Measurements from ENCODE around the gene DPM3. TPM values are rescaled to one million over a fixed set of nuclear protein-coding genes. Genes with fewer than 3 reads are reported as not detected.
"Not testable (repeated sequence)": the region's sequence is repeated elsewhere in the genome, so short reads cannot be mapped to it uniquely, and the experiment has no call there.

The DPM3 gene, protein sequence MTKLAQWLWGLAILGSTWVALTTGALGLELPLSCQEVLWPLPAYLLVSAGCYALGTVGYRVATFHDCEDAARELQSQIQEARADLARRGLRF
- total RNA-seq, result 100 to 1,000 TPM in 2 of 4 donors, 10 to 100 TPM in 2; 43.3 to 154 (median 94.8) TPM

DNA sequence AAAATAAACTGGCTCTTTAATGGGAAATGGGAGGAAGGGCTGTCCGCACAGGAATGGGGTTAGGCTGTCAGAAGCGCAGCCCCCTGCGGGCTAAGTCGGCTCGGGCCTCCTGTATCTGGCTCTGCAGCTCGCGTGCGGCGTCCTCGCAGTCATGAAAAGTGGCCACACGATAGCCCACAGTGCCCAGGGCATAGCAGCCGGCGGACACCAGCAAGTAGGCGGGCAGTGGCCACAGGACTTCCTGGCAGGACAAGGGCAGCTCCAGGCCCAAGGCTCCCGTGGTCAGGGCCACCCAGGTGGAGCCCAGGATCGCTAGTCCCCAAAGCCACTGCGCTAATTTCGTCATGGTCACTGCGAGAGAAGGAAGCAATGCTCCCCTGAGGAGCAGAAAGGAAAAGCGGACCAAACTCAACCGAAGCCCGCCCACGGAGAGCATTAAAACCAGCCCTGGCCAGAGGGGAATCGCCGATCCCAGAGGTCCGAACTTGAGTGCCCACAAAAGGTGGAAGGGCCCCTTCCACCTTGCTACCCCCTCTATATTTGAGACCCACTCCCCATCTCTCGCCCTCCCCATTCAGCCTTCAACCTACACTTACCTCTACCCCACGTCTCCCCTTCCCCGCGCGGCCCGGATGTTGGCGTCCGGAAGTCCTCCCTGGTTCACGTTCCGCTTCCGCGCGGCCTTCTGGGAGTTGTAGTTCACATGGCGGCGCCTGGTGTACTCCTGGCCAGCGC lies at the start of gene DPM3:
DPM3 (minus strand) TSS at position 637 of the 735 bp plus-strand sequence; CDS start at position 346, 291 bp downstream.
- peak; percentile 87 to 91 for DNase-seq
- WGBS, 2 donors, result 1 to 2% methylated on average over 33 to 38 of the region's 42 CpGs
- H3K36me3 ChIP-seq, result no peaks in the 10 kb centered on the region
- intact Hi-C loops (cut with DNase I), result no loop called here
- H3K27ac ChIP-seq, result peak within 1 kb of the TSS; percentile 46 to 80 (median 64)
- peak within 1 kb of the TSS; percentile 37 to 72 (median 62) for H3K4me3 ChIP-seq (replicated peaks in 1 of 3)
- no peaks in the 10 kb centered on the region for H3K9me3 ChIP-seq
- no peaks in the 10 kb centered on the region for H3K27me3 ChIP-seq
- peaks cover 17 to 24% of the 10 kb centered on the region in 2 donors for H3K4me1 ChIP-seq
- TF ChIP-seq, protein P1, sequence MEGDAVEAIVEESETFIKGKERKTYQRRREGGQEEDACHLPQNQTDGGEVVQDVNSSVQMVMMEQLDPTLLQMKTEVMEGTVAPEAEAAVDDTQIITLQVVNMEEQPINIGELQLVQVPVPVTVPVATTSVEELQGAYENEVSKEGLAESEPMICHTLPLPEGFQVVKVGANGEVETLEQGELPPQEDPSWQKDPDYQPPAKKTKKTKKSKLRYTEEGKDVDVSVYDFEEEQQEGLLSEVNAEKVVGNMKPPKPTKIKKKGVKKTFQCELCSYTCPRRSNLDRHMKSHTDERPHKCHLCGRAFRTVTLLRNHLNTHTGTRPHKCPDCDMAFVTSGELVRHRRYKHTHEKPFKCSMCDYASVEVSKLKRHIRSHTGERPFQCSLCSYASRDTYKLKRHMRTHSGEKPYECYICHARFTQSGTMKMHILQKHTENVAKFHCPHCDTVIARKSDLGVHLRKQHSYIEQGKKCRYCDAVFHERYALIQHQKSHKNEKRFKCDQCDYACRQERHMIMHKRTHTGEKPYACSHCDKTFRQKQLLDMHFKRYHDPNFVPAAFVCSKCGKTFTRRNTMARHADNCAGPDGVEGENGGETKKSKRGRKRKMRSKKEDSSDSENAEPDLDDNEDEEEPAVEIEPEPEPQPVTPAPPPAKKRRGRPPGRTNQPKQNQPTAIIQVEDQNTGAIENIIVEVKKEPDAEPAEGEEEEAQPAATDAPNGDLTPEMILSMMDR (IDR thresholded peaks at IDR 0.05), result peak in 1 of 6 experiments; percentile 7
- peak; percentile 54 to 76 for TF ChIP-seq POLR2A (IDR thresholded peaks at IDR 0.05)

DNA sequence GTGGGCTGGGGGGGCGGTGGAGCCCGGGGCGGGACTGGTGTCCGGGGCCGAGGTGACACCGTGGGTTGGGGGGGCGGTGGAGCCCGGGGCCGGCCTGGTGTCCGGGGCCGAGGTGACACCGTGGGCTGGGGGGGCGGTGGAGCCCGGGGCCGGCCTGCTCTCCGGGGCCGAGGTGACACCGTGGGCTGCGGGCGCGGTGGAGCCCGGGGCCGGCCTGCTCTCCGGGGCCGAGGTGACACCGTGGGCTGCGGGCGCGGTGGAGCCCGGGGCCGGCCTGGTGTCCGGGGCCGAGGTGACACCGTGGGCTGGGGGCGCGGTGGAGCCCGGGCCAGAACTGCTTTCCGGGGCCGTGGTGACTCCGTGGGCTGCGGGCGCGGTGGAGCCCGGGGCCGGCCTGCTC lies 49.6 kb upstream of the DPM3 start:
- H3K27ac ChIP-seq; intact Hi-C loops (cut with DNase I); H3K9me3 ChIP-seq; H3K4me3 ChIP-seq (replicated peaks in 1 of 3); DNase-seq; H3K27me3 ChIP-seq; H3K36me3 ChIP-seq: not testable (repeated sequence)
- peaks cover 9 to 30% of the 10 kb centered on the region in 2 donors for H3K4me1 ChIP-seq
- WGBS, 2 donors, result 95% methylated on average over 18 of the region's 45 CpGs; no CpG with 5 or more reads in 1 of the 2 donors

DNA sequence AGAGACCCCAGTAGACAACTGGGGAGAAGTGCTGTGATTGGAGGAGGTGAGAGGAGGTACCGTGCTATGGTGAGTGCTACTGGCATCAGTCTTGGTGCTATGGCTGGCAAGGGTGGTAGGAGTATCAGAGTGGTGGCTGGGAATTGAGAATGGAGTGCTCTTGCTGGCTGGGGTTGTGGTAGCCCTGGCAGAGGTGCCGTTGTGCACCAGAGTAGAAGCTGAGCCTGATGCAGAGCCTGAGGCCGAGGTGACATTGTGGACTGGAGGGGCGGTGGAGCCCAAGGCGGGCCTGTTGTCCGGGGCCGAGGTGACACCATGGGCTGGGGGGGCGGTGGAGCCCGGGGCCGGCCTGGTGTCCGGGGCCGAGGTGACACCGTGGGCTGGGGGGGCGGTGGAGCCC lies 47.9 kb upstream of the DPM3 start:
- DNase-seq, result no peak
- 71 to 88% methylated on average over 2 to 3 of the region's 14 CpGs for WGBS, 2 donors
- no peak for TF ChIP-seq POLR2A (IDR thresholded peaks at IDR 0.05)
- Histone ChIP-seq H3K4me1 (peaks cover 0 to 19% of the 10 kb centered on the region in 2 donors), H3K36me3 (no peaks in the 10 kb centered on the region), H3K27ac (no peak overlapping the region), H3K9me3 (no peaks in the 10 kb centered on the region), H3K27me3 (no peaks in the 10 kb centered on the region), H3K4me3 (replicated peaks in 1 of 3) (no peak overlapping the region)
- intact Hi-C loops (cut with DNase I), result no loop called here

DNA sequence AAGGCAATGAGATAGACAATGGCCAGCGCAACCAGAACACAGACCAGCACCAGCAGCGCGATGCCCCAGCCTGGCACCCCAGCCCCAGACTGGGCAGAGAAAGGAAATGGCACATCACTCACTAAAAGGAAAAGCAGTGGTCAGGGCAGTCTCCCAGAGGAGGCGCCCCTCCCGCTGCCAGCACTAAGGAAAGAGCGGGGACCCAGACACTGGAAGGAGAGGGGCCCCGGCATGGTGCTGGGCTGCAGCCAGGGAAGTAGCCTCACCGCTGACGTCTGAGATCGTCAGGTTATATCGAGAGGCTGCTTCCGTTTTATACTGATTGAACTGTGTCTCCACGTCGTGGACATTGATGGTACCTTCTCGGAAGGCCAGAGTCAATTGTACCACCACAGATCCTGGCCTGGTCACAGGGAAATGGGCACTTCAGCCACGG lies 47.1 kb upstream of the DPM3 start:
- DNase-seq, result no peak
- Histone ChIP-seq H3K27ac (no peak overlapping the region), H3K27me3 (no peaks in the 10 kb centered on the region), H3K4me1 (peaks cover 0 to 11% of the 10 kb centered on the region in 2 donors), H3K36me3 (no peaks in the 10 kb centered on the region), H3K9me3 (no peaks in the 10 kb centered on the region), H3K4me3 (replicated peaks in 1 of 3) (no peak overlapping the region)
- no peak for TF ChIP-seq POLR2A (IDR thresholded peaks at IDR 0.05)
- TF ChIP-seq, protein P1 (IDR thresholded peaks at IDR 0.05), result no peak
- 75 to 82% methylated on average over 13 to 16 of the region's 16 CpGs for WGBS, 2 donors
- intact Hi-C loops (cut with DNase I), result no loop called here

DNA sequence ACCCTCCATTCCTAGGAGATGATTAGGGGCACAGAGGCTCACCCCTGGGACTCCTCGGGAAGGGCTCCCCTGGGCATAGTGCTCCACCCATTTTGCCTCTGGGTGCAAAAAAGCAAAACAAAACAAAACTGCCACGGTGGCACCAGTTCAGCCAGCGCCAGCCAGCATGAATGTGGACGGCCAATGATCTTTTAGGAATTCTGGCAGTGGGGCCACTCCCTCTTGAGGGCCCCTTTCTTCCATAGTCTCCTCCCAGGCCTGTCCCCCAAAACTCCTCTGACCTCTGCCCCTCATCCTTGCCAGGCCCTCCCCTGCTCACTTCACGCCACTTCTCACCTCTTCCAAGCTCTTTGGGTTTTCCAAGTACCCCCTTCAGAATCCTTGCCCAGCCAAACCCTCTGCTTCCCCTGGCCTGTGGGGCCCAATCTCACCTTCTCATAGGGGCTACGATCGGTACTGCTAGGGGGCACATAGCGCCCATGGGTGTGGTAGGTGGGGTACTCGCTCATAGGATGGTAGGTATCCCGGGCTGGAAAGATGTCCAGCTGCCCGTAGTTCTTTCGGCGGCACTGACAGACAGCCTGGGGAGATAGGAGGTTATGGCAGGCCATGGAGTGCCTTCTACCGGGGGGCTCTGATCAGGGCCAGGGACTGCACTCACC lies 46.6 kb upstream of the DPM3 start:
- no peaks in the 10 kb centered on the region for H3K27me3 ChIP-seq
- no peak overlapping the region for H3K4me3 ChIP-seq (replicated peaks in 1 of 3)
- WGBS, 2 donors, result 49 to 69% methylated on average over 8 to 14 of the region's 14 CpGs
- peaks cover 0 to 6% of the 10 kb centered on the region in 2 donors for H3K4me1 ChIP-seq
- intact Hi-C loops (cut with DNase I), result no loop called here
- TF ChIP-seq, protein P1 (IDR thresholded peaks at IDR 0.05), result no peak
- DNase-seq, result no peak
- no peaks in the 10 kb centered on the region for H3K9me3 ChIP-seq
- no peak overlapping the region for H3K27ac ChIP-seq
- H3K36me3 ChIP-seq, result no peaks in the 10 kb centered on the region
